Activated naive CD8-positive, alpha-beta T cell (primary cell): Measurements from ENCODE around the gene UQCC5.
A peak's percentile ranks its signal among the peaks of the same experiment; 100 is the strongest.

Experiments used
- H3K27ac Mint-ChIP-seq: one replicate; pipeline ENCODE4 v1.8.0; 2021; ENCODE audit warnings: mixed read lengths
- H3K27me3 Mint-ChIP-seq: one replicate; pipeline ENCODE4 v1.8.0; 2021; ENCODE audit warnings: mixed read lengths
- H3K36me3 Mint-ChIP-seq: one replicate; pipeline ENCODE4 v1.8.0; 2021; ENCODE audit warnings: mixed read lengths
- H3K4me1 Mint-ChIP-seq: one replicate; pipeline ENCODE4 v1.8.0; 2021; ENCODE audit warnings: low read depth, mixed read lengths
- H3K4me3 Mint-ChIP-seq: one replicate; pipeline ENCODE4 v1.8.0; 2021; ENCODE audit warnings: mild to moderate bottlenecking, mixed read lengths
- H3K9me3 Mint-ChIP-seq: one replicate; pipeline ENCODE4 v1.8.0; 2021; ENCODE audit warnings: low read depth, mixed read lengths

Gene UQCC5, protein sequence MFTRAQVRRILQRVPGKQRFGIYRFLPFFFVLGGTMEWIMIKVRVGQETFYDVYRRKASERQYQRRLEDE

DNA sequence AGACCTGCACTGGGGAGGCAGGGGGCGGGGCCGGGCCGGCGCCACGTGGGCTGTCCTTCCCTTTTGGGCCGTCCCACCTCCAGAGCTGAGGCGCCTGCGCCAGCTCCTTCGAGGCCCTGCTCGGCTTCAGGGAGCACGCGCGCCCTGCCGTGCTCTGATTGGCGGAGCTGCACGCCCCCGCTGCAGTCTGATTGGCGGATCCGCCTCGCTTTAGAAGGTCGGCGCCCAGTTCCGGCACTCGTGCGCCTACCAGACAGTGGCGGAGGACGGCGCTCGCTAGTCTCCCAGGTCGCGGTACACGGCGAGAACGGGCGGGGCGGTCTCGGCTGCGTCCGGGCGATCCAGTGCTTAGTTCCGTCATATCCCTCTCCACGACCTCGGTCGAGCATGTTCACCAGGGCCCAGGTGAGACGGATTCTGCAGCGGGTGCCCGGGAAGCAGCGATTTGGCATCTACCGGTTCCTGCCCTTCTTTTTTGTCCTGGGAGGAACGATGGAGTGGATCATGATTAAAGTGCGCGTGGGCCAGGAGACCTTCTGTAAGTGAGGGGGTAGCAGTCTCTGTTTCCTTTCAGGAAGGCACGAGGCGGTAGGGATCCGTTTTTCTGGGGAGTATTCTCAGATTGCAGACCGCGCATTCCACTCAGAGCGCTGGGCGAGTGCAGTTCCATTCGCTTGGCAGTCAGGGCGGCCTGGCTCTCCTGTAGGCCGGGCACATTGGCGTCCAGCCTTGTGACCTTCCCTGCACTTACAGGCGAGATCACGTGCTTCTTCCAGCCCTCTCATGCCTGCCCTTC is at the start of gene UQCC5:
TSS of gene UQCC5 (plus strand) at position 237 of the 796 bp plus-strand sequence. CDS start at position 388, 151 bp downstream.
- Mint-ChIP-seq H3K4me1 (peaks cover 47% of the 10 kb centered on the region), H3K9me3 (no peaks in the 10 kb centered on the region), H3K36me3 (peaks cover 13% of the 10 kb centered on the region), H3K27ac (peak within 1 kb of the TSS; percentile 99), H3K4me3 (peak within 1 kb of the TSS; percentile 100), H3K27me3 (no peaks in the 10 kb centered on the region)

DNA sequence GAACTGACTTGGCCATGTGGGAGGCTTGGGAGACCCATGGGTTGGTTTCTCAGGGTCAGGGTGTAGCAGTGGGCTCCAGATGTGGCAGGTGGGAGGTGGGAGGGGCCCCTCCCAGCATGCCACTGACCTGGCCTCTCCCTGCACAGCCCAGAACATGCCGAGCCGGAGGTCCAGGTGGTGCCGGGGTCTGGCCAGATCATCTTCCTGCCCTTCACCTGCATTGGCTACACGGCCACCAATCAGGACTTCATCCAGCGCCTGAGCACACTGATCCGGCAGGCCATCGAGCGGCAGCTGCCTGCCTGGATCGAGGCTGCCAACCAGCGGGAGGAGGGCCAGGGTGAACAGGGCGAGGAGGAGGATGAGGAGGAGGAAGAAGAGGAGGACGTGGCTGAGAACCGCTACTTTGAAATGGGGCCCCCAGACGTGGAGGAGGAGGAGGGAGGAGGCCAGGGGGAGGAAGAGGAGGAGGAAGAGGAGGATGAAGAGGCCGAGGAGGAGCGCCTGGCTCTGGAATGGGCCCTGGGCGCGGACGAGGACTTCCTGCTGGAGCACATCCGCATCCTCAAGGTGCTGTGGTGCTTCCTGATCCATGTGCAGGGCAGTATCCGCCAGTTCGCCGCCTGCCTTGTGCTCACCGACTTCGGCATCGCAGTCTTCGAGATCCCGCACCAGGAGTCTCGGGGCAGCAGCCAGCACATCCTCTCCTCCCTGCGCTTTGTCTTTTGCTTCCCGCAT is 49.2 kb upstream of the UQCC5 start:
- no peak overlapping the region for H3K4me3 Mint-ChIP-seq
- no peaks in the 10 kb centered on the region for H3K27me3 Mint-ChIP-seq
- no peaks in the 10 kb centered on the region for H3K9me3 Mint-ChIP-seq
- no peaks in the 10 kb centered on the region for H3K36me3 Mint-ChIP-seq
- no peaks in the 10 kb centered on the region for H3K4me1 Mint-ChIP-seq
- H3K27ac Mint-ChIP-seq, result no peak overlapping the region

DNA sequence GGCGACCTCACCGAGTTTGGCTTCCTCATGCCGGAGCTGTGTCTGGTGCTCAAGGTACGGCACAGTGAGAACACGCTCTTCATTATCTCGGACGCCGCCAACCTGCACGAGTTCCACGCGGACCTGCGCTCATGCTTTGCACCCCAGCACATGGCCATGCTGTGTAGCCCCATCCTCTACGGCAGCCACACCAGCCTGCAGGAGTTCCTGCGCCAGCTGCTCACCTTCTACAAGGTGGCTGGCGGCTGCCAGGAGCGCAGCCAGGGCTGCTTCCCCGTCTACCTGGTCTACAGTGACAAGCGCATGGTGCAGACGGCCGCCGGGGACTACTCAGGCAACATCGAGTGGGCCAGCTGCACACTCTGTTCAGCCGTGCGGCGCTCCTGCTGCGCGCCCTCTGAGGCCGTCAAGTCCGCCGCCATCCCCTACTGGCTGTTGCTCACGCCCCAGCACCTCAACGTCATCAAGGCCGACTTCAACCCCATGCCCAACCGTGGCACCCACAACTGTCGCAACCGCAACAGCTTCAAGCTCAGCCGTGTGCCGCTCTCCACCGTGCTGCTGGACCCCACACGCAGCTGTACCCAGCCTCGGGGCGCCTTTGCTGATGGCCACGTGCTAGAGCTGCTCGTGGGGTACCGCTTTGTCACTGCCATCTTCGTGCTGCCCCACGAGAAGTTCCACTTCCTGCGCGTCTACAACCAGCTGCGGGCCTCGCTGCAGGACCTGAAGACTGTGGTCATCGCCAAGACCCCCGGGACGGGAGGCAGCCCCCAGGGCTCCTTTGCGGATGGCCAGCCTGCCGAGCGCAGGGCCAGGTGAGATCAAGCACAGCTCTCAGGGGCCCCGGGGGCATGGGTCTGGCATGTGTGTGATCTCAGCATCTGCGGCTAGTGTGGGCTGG is 48.4 kb upstream of the UQCC5 start:
- Mint-ChIP-seq H3K27me3 (no peaks in the 10 kb centered on the region), H3K27ac (no peak overlapping the region), H3K36me3 (no peaks in the 10 kb centered on the region), H3K9me3 (no peaks in the 10 kb centered on the region), H3K4me3 (no peak overlapping the region), H3K4me1 (no peaks in the 10 kb centered on the region)

DNA sequence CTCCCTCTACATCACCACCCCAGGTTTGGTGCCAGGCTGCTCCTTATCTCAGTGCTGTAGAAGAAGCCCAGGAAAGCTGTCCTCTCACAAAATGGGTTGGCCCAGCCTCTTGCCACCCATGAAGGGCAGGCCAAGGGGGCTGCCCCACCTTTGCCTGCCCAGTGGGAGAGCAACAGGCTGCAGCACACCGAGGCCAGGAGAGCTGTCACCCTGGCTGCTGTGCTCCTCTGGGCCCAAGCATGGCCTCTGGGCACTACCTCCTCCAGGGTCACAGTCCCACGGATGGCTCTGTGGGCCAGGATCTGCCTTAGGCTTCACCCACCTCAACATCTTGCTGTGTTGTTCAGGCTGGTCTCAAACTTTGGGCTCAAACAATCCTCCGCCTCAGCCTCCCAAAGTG is 47.7 kb upstream of the UQCC5 start:
- no peaks in the 10 kb centered on the region for H3K4me1 Mint-ChIP-seq
- H3K9me3 Mint-ChIP-seq, result no peaks in the 10 kb centered on the region
- H3K27ac Mint-ChIP-seq, result no peak overlapping the region
- H3K27me3 Mint-ChIP-seq, result no peaks in the 10 kb centered on the region
- H3K36me3 Mint-ChIP-seq, result no peaks in the 10 kb centered on the region
- no peak overlapping the region for H3K4me3 Mint-ChIP-seq

DNA sequence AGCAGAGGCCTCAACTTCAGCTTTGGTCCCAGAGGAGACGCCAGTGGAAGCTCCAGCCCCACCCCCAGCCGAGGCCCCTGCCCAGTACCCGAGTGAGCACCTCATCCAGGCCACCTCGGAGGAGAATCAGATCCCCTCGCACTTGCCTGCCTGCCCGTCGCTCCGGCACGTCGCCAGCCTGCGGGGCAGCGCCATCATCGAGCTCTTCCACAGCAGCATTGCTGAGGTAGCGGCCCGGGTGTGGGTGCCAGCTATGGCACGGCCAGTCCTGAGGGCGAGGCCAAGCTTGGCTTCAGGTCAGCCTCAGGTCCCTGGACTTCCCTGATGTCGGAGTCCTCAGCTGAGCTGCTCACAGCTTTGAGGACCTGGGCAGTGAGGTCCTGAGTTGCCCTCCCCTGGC is 47.0 kb upstream of the UQCC5 start:
- H3K4me3 Mint-ChIP-seq, result no peak overlapping the region
- peaks cover 2% of the 10 kb centered on the region for H3K4me1 Mint-ChIP-seq
- no peaks in the 10 kb centered on the region for H3K27me3 Mint-ChIP-seq
- no peaks in the 10 kb centered on the region for H3K9me3 Mint-ChIP-seq
- no peak overlapping the region for H3K27ac Mint-ChIP-seq
- no peaks in the 10 kb centered on the region for H3K36me3 Mint-ChIP-seq

DNA sequence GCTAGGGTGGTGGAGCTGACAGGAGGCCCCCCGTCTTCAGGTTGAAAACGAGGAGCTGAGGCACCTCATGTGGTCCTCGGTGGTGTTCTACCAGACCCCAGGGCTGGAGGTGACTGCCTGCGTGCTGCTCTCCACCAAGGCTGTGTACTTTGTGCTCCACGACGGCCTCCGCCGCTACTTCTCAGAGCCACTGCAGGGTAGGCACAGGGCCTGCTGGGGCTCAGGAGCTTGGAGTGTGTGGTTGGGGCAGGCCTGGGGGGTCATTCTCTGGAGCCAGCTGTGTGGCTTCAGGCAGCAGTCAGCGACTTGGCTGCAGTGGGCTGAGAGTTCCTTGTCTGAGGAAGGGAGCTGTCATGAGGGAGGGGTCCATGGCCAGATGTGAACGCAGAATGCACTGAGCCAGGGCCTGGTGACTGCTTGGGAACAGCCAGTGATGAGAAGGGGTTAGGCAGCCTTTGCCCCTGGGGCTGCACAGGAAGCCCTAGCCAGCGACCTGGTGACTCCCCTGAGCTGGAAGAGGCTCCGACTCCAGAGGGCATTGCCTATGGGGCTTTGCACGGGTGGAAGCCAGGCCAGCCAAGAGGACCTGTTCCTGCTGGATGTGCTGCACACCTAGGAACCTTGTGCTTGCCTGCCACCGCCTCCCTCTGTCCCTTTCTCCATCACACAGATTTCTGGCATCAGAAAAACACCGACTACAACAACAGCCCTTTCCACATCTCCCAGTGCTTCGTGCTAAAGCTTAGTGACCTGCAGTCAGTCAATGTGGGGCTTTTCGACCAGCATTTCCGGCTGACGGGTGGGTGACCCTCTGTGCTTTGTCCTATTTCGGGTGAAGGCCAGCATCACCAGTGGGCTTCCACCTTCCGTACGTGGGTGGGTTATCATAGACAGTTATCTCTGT is 46.1 kb upstream of the UQCC5 start:
- H3K36me3 Mint-ChIP-seq, result no peaks in the 10 kb centered on the region

DNA sequence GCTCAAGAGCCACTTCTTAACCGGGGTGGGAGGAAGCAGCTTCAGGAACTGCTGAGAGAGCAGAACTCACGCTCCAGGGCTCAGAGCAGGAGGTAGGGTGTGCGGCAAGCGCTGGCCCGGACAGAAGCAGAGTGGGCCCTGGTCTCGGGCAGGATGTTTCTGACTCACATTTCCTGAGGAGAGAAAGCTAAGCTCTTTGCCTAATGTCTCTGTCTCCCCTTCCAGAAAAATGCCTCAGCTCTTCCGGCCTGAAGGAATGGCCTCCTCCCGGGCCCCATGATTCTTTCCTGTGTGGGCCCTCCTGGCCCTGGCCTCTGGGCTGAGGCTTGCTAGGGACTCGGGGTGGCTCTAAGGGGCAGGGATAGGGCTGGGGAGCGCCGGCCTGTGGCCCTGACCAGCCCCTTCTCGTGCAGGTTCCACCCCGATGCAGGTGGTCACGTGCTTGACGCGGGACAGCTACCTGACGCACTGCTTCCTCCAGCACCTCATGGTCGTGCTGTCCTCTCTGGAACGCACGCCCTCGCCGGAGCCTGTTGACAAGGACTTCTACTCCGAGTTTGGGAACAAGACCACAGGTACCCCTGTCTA is 45.4 kb upstream of the UQCC5 start:
- Mint-ChIP-seq H3K4me1 (peaks cover 3% of the 10 kb centered on the region), H3K36me3 (no peaks in the 10 kb centered on the region), H3K27ac (no peak overlapping the region), H3K27me3 (no peaks in the 10 kb centered on the region), H3K4me3 (no peak overlapping the region), H3K9me3 (no peaks in the 10 kb centered on the region)

More for the DNA sequence above, 46.1 kb upstream of the UQCC5 start:
- H3K4me3 Mint-ChIP-seq, result no peak overlapping the region
- H3K9me3 Mint-ChIP-seq, result no peaks in the 10 kb centered on the region
- no peak overlapping the region for H3K27ac Mint-ChIP-seq
- no peaks in the 10 kb centered on the region for H3K27me3 Mint-ChIP-seq
- H3K4me1 Mint-ChIP-seq, result peaks cover 3% of the 10 kb centered on the region

DNA sequence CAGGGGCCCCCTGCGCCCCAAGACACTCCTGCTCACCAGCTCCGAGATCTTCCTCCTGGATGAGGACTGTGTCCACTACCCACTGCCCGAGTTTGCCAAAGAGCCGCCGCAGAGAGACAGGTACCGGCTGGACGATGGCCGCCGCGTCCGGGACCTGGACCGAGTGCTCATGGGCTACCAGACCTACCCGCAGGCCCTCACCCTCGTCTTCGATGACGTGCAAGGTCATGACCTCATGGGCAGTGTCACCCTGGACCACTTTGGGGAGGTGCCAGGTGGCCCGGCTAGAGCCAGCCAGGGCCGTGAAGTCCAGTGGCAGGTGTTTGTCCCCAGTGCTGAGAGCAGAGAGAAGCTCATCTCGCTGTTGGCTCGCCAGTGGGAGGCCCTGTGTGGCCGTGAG is 44.3 kb upstream of the UQCC5 start:
- no peaks in the 10 kb centered on the region for H3K27me3 Mint-ChIP-seq
- no peaks in the 10 kb centered on the region for H3K36me3 Mint-ChIP-seq
- no peak overlapping the region for H3K4me3 Mint-ChIP-seq
- H3K9me3 Mint-ChIP-seq, result no peaks in the 10 kb centered on the region
- no peak overlapping the region for H3K27ac Mint-ChIP-seq
- peaks cover 3% of the 10 kb centered on the region for H3K4me1 Mint-ChIP-seq

DNA sequence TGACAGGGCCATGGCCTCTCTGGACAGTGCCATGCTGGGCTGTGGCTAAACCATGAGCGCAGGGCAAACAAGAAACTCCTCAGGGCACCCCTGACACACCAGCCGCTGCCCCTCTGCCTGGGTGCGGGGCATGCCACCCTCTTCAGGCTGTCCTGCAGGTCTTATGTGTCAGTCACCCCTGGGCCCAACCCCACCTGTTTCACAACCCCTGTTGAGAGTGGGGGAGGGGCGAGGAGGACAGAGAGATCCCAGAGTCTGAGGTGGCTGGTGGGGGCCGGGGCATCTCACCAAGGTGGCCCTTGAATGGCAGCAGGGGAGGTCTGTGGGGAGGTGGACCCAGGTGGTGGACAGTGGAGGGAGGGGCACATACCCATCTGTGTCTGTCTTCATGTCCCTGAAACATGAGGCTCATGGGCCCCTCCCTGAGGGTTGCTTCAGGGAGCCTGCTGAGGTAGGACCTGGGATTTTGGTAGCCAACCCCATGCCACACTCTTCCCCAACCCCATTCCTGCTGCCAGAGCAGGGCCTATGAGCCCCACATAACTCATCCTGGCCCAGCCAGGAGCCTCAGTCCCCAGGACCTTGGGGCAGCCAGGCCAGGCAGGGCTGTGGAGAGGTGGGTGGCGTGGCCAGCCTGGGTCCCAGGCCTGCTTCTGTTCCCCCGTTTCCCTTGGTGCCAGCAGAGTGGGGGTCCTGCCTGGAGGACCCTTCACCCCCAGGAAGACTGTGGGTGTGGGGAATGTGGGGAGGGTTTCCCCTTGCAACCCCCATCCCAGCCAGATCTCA is 43.0 kb upstream of the UQCC5 start:
- H3K4me1 Mint-ChIP-seq, result peaks cover 3% of the 10 kb centered on the region
- no peak overlapping the region for H3K4me3 Mint-ChIP-seq
- no peaks in the 10 kb centered on the region for H3K9me3 Mint-ChIP-seq
- no peaks in the 10 kb centered on the region for H3K36me3 Mint-ChIP-seq
- no peaks in the 10 kb centered on the region for H3K27me3 Mint-ChIP-seq
- H3K27ac Mint-ChIP-seq, result no peak overlapping the region

DNA sequence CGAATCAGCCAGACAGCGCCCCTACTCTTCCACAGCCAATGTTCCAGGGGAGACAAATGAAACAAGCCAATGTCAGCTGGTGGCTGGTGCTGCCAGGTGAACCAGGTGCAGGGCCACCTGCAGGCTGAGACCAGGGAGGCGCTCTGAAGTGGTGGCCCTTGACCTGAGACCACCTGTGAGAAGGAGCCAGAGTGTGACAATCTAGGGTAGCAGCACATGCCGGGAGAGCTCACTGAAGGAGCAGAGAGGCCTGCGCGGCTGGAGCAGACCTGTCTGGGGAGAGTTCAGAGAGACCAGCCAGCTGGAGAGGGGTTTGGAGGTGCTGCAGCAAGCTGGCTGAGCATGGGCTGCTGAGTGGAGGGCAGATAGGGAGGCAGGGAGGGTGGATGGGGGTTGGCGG is 42.0 kb upstream of the UQCC5 start:
- Mint-ChIP-seq H3K4me3 (no peak overlapping the region), H3K27ac (no peak overlapping the region), H3K9me3 (no peaks in the 10 kb centered on the region), H3K4me1 (peaks cover 3% of the 10 kb centered on the region), H3K36me3 (no peaks in the 10 kb centered on the region), H3K27me3 (no peaks in the 10 kb centered on the region)

DNA sequence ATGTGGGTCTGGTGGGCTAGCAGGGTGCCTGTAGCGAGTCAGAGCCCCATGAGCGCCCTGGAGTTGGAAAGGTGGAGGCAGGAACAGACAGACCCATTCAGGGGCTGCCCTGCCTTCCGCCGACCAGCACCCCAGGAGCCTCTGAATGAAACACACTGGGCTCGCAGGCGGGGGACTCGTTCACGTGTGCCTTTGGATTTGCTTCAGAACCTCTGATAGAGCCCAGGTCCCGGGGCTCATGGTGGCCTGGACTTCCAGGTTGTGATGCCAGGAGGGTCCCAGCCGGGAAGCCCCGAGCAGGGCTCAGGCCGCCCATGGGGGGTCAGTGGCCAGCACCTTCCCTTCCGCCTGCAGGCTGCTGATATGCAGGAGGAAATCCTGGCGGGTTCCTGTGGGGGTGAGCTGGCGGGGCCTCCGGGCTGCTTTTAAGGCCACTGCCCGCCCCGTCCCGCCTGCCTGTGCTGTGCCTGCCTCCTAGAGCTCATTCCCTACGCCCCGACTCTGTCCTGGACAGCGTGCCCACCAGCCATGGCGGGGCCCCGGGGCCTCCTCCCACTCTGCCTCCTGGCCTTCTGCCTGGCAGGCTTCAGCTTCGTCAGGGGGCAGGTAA is 41.4 kb upstream of the UQCC5 start, which contains the start of gene STAB1:
TSS of gene STAB1 (plus strand) at position 453 of the 610 bp plus-strand sequence. CDS start at position 529, 76 bp downstream.
- Mint-ChIP-seq H3K27ac (no peak within 1 kb of the TSS), H3K27me3 (no peaks in the 10 kb centered on the region), H3K36me3 (no peaks in the 10 kb centered on the region), H3K9me3 (no peaks in the 10 kb centered on the region), H3K4me3 (no peak within 1 kb of the TSS), H3K4me1 (peaks cover 3% of the 10 kb centered on the region)

DNA sequence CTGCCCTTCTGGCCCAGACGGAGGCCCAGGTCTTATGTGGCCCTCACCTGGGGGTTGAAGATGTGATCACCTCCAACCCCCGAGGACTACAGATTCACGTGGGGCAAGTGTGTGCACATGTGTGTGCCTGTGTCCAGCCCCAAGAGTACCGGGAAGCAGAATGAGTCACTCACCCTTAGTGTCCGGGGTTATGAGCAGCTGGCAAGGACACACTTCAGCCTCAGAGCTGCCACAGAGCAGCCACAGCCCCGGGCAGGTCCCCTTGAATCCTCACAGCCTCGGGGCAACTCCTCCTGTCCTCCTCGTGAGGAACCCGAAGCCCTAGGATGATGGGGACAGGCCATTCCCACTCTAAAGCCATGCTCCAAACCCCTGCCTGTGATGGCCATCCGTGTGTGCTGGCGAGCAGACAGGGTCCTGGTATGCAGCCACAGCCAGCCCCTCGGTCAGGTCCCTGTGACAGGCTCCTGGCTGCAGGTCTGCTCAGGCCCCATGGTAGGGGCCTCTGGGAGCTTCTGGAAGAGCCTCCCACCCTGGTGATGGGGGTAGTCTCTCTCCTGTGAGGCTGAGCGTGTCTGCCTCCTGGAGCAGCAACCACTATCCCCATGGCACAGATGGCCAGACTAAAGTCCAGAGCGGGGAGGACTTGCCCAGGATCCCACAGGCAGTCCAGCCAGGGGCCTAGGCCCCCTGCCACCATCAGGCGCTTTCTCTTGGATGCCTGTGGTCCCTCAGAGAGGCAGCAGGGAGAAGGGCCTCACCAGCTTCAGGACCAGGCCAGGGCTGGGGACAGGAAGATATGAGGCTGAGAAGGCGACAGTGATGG is 40.4 kb upstream of the UQCC5 start:
- H3K4me1 Mint-ChIP-seq, result peaks cover 3% of the 10 kb centered on the region
- H3K27ac Mint-ChIP-seq, result no peak overlapping the region
- no peaks in the 10 kb centered on the region for H3K9me3 Mint-ChIP-seq
- H3K27me3 Mint-ChIP-seq, result no peaks in the 10 kb centered on the region
- H3K4me3 Mint-ChIP-seq, result no peak overlapping the region
- no peaks in the 10 kb centered on the region for H3K36me3 Mint-ChIP-seq
